NCI-H1930 (cell line): ENCODE results near the gene ANKLE1.
"Not testable (repeated sequence)": the region's sequence is repeated elsewhere in the genome, so short reads cannot be mapped to it uniquely, and the experiment has no call there.

Source experiments
- DNase-seq, 2 experiments: peaks; one replicate each; lab custom pipeline; 2025; lab: John Stamatoyannopoulos, UW

The ANKLE1 gene

GRCh38 chr19:17248011-17248776 is 33.5 kb upstream of the ANKLE1 start:
- no peak for DNase-seq

GRCh38 chr19:17249887-17250548 is 31.7 kb upstream of the ANKLE1 start:
- no peak for DNase-seq

GRCh38 chr19:17254636-17255035 is 27.1 kb upstream of the ANKLE1 start:
- DNase-seq: no peak

- DNase-seq: no peak
These were observed 26.5 kb upstream of the ANKLE1 start for GRCh38 chr19:17255150-17255621.

- no peak for DNase-seq
These were observed 25.6 kb upstream of the ANKLE1 start for GRCh38 chr19:17256130-17256529.

GRCh38 chr19:17259118-17259780 is 22.5 kb upstream of the ANKLE1 start:
- no peak for DNase-seq

- DNase-seq: no peak
These were observed 21.8 kb upstream of the ANKLE1 start for GRCh38 chr19:17259934-17260333.

- DNase-seq: peak; percentile 36 to 66
These were observed 20.8 kb upstream of the ANKLE1 start for GRCh38 chr19:17260842-17261325.

GRCh38 chr19:17262557-17262956 is 19.1 kb upstream of the ANKLE1 start:
- DNase-seq: no peak

- DNase-seq: no peak
These were observed 17.7 kb upstream of the ANKLE1 start for GRCh38 chr19:17263712-17264640.

- no peak for DNase-seq
These were observed 17.1 kb upstream of the ANKLE1 start, which contains the start of gene USHBP1 for GRCh38 chr19:17264641-17264979. Gene USHBP1, minus strand, starts transcription at chr19:17264745. Its CDS starts 446 bp downstream, at chr19:17264299.

- DNase-seq: no peak
These were observed 15.7 kb upstream of the ANKLE1 start for GRCh38 chr19:17266026-17266425.

GRCh38 chr19:17266589-17266974 is 15.1 kb upstream of the ANKLE1 start:
- DNase-seq: no peak

GRCh38 chr19:17266975-17267788 is 14.5 kb upstream of the ANKLE1 start, which contains the start of gene BABAM1:
Gene BABAM1, plus strand, starts transcription at chr19:17267443. Its CDS starts 1,364 bp downstream, at chr19:17268807.
- DNase-seq: peak; percentile 83 to 86

GRCh38 chr19:17268754-17269153 is 12.9 kb upstream of the ANKLE1 start:
- DNase-seq: no peak

- DNase-seq: not testable (repeated sequence)
These were observed 6.8 kb upstream of the ANKLE1 start for GRCh38 chr19:17274892-17275291.

- no peak for DNase-seq
These were observed 6.1 kb upstream of the ANKLE1 start for GRCh38 chr19:17275441-17276175.

GRCh38 chr19:17279436-17279835 is 2.3 kb upstream of the ANKLE1 start:
- no peak for DNase-seq

- DNase-seq: peak; percentile 53 to 68
These were observed 906 bp downstream of the ANKLE1 start for GRCh38 chr19:17282488-17283125.
